ENCODE results near the gene SYNPO. TPM values are rescaled to one million over a fixed set of nuclear protein-coding genes. Genes with fewer than 3 reads are reported as not detected.

Gene SYNPO
- total RNA-seq, 1 donor from 2014 or later: 73.9 TPM

DNA sequence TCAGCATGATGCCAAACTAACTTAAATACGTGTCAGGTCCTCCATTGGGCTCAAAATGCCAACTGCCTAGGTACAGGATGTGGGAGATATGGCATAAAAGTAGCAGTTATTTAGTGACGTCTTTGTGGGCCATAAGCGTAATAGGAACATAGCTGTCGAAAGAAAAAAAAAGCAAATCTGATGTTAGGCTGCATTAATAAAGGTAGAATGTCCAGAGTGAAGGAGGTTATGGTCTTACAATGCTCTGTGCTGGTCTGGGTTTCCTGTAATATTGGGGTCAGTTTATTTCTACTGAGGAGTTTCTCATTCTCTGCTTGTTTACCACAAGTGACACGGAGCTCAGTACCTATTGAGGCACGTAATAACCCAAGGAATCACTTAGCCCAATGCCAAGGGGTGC, 33.4 kb upstream of the SYNPO start:
- DNase-seq (ENCODE audit: low spot score): no peak

DNA sequence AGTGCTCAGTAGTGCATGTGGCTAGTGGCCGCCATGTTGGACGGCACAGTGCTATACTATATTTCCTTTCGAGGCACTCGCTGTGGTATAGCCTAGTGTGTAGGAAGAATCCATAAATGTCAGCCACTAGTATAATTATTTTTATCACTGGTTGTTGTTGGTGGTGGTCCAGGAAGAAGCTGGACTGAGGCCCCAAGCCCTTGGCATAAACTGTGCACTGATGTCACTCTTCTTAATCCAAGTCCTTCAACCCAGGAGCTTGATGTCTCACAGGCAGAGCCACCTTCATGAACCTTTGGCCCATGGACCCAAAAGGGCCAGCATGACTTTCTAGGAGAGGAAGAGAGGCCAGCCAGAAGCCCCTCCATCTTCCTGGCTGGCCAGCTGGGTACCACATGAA, 32.5 kb upstream of the SYNPO start:
- DNase-seq (ENCODE audit: low spot score): no peak

DNA sequence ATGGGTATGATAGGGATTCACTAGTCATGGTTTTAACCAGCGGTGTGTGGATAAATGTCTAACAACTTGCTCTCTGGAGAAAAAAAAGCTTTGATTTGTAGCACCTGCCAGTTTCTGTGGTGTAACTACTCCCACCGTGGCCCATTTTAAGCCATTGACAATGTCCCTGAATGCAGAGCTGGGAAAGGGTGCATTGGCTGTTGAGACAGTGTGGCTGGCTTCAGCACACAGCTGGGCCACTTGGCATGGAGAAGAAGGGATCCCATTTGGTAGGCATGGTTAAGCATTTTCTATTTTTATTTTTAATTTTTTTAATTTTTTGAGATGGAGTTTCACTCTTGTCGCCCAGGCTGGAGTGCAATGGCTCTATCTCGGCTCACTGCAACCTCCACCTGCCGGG, 31.5 kb upstream of the SYNPO start:
- DNase-seq (ENCODE audit: low spot score): no peak

DNA sequence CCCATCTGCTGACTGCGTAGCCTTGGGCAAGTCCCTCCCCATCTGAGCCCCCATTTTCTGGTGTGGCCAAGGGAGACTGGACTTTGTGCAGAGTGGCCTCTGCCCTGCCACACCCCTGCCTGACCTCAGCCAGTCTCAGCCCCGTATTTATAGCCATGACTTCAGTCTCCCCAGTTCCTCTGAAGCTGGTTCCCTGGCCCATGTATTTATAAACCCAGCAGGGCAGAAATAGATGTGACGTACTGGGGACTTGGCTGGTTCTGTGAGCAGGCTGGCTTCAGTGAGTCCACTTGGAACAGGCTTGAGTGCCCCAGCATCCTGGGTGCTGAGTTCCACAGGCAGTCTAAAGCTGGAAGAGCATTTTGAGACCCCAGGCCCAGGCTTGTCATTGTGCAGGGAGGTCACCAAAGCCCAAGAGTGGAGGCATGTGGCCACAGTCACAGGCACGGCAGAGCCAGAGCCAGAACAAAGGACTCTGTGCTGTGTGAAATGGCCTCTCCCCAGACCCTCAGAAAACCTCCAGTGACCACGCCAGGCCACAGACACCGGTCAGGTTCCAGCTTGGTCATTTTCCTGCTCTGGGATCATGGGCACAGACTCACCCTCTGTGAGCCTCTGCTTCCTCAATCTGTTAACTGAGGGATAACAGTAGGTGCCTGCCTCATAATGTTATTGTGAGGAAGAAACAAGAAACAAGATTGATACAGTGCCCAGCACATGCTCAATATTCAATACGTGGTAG, 30.4 kb upstream of the SYNPO start:
- peak; percentile 61 for DNase-seq (ENCODE audit: low spot score)

DNA sequence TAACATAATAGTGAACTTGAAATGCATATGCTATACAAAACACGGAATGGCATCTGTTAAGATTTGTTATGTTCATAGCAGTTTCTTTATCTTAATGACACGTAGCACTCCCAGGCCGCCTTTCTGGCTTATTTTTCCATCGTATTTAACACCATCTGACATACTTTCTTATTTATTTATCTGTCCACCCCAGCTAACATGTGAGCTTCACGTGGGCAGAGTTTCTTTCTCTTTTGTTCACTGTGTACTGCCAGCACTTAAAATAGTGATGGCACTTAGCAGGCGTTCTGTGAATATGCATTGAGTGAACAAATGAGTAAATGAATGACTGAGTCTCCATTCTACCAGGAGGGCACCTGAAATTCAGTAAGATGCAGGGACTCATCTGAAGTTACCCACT, 29.4 kb upstream of the SYNPO start:
- DNase-seq (ENCODE audit: low spot score): no peak

DNA sequence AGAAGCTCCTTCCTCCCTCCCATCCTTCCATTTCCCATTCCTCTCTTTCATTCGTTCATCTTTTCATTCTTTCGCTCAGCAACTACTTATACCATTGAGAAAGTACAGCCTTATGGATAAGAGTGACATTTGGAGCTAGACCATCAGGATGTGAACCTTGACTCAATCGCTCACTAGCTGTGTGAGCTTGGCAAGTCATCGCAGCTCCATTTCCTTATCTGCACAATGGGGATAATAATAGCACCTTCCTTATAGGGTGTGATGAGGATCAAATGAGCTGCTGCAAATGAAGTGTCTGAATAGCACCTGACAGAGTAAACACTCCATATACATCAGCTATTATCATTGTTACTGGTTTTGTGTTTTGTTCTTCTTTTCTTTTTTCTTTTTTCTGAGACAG, 28.1 kb upstream of the SYNPO start:
- no peak for DNase-seq (ENCODE audit: low spot score)

DNA sequence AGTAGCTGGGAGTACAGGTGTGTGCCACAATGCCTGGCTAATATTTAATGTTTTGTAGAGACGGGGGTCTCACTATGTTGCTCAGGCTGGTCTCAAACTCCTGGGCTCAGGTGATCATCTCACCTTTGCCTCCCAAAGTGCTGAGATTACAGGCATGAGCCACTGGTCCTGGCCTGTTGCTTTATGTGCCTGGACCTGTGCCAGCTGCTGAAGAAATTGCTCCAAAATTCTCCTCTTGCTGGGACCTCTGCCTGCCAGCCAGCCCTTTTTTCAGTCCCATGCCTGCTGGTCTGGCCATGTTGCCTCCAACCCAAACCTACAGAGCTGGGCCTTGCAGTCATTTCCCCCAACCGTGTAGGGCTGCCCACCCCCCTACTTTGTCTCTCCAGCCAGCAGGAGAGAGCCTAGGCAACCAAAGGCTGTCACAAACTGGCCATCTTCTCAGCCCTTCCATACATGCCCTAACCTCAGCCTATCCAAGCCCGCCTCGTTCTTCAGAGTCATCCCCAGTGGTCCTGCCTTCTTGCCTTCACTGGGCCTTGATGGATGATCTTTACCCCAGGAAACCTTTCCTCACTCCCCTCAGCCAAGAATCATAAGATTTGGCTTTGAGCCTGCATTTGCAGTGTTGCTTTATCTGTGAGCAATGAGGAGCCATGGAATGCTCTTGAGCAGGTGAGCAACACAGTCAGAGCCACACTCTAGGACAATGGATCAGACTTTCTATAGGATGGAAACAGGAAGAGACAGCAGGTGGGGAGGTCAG, 27.4 kb upstream of the SYNPO start:
- DNase-seq (ENCODE audit: low spot score): no peak

DNA sequence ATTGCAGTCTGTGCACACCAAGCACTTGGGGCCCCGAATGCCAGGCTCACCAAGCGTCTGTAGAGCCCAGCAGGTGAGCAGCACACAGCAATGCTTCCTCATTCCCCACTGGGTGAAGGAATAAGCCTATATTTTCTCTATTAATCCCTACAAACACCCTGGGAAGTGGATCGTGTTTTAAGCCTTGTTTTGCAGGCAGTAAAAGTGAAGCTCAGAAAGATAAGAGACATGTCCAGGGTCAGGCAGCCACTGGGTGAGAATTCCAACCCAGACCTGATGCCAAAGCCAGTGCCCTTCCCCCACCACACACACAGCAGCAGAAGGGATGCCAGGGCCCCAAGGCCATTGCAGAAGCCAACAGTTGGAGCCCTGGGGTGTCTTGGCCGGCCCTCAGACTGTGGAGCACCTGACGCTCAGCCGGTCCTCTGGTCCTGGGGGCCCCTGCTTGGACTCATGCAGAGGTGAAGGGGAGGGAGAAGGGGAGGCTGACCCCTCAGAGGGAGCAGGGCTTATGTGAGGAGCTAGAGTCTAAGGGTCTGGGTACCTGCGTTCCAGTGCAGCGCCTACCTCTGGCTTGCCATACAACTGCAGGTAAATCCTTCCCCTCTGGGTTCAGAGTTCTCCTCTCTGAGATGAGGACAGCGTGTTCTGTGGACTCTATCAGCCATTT, 26.3 kb upstream of the SYNPO start:
- DNase-seq (ENCODE audit: low spot score): no peak

DNA sequence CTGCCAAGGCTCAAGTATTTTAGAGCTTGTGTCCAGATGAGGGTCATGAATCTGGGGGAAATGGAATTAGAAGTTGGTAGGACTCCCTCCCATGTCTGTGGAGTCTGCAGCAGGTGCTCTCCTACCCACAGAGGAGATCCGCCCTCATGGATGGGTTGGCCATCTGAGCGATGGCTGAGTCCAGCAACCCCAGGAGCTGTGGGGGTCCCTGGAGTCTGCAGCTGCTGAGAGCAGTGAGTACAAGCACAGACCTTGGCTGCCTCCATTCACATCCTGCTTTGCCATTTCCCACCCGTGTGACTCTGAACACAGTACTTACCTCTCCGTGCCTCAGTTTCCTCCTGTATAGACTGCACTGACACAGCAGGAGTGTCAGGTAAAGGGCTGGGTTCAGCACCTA, 25.8 kb upstream of the SYNPO start:
- DNase-seq (ENCODE audit: low spot score): no peak

DNA sequence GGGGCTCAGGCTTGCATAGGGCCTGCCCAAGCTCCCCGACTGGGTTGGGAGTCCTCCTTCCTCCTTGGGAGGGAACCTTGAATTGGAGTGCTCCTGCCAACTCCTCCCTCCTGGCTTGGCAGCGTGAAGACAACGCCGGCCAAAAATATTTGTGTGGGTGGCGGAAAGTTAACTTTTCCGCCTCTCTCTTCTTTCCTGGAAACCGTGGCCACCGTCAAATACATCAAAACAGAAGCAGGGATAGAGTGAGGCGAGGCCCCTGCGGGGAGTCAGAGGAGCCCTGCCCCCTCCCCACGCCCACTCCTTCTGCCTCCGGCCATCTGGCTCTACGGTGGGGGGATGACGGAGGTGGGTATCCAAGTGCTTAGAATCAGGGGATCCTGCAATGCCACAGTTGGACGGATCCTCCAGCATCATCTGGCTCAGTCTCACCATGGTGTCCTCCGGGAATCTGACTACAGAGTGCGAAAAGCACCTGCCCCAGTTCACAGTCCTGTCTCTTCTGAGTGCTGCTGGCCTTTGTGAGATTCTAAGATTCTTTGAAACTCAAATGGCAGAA, 25.2 kb upstream of the SYNPO start:
- DNase-seq (ENCODE audit: low spot score): peak; percentile 80

DNA sequence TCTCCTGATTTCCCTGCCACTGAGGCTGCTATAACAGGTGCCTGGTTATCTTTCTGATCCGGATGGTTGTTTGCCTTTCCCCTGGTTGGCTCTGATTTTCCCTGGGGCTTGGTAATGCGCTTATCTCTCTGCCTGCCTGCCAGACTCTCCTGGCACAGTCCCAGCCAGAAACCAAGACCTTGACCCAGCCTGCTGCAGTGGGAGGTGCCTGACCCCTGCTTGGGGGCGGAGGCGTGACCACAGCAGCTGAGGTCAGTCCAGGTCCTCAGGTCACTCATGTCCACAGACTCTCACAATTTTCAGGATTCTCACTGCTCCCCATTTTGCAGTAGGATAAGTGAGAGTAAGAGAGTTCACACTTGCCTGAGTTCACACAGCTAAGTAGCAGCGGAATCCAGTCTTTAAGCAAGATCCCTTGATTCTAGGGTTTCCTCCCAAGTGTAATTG, 24.4 kb upstream of the SYNPO start:
- peak; percentile 64 for DNase-seq (ENCODE audit: low spot score)

DNA sequence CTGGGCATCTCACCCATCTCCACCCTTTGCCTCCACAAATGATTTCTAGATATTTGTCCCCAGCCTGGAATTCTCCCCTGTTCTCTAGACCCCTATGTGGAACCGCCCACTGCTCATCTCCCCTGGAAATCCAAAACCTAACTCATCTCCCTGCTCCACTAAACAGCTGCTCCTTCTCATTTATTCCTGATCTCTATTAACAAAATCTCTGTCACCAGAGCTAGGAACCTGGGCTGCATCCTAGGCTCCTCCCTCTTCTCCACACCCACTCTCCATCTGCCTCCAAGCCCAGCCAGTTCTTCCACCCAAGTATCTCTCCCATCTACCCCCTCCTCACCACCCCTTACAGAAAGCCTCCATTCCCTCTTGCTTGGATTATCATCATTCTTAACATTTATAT, 24.0 kb upstream of the SYNPO start:
- DNase-seq (ENCODE audit: low spot score): no peak

DNA sequence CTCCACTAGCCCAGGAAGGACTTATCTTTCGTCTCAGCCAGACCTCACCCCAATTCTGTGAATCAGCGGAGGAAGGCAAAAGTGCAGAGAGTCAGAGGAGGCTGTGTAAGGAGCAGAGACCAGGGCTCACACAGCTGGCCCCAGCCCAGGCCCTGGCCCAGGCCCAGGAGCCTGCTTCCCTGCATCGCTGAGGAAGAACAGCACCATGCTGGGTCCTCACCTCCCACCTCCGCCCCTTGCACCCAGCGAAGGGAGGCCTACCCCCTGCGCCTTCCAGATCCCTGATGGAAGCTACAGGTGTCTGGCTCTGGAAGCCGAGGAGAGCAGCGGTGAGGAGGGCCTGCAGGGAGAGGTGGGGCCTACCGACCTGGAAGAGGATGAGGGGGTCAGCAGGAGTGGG, 22.3 kb upstream of the SYNPO start:
- DNase-seq (ENCODE audit: low spot score): no peak

DNA sequence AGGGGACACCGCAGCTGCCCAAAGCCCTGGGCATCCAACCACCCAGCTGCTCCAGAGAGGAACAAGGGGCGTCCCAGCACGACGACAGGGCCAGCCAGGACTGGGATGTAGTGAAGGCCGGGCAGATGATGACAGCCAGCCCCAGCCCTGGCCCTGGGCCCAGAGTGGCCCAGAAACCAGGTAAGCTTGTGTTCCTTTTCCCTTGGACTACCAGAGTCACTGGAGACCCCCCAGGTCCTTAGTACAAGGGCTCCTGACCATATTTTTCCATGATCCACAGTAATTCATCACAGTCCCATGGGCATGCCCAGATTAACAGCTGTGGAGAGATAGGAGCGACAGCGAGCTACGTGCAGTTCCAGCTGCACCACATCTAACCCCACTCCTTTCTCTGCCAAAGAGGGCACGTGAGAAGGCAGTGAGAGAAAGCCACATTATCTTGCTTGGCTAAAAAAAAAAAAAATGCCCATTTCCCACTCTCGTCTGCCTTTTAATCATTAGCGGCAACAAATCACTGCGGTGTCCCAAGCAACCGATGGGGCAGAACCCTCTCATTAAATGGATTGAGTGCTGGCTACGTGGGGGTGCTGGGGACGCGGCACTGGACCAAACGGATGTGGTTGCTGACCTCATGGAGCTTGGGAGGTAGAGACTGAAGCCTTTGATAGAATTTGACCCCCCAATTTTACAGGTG, 21.7 kb upstream of the SYNPO start:
- DNase-seq (ENCODE audit: low spot score): peak; percentile 69

DNA sequence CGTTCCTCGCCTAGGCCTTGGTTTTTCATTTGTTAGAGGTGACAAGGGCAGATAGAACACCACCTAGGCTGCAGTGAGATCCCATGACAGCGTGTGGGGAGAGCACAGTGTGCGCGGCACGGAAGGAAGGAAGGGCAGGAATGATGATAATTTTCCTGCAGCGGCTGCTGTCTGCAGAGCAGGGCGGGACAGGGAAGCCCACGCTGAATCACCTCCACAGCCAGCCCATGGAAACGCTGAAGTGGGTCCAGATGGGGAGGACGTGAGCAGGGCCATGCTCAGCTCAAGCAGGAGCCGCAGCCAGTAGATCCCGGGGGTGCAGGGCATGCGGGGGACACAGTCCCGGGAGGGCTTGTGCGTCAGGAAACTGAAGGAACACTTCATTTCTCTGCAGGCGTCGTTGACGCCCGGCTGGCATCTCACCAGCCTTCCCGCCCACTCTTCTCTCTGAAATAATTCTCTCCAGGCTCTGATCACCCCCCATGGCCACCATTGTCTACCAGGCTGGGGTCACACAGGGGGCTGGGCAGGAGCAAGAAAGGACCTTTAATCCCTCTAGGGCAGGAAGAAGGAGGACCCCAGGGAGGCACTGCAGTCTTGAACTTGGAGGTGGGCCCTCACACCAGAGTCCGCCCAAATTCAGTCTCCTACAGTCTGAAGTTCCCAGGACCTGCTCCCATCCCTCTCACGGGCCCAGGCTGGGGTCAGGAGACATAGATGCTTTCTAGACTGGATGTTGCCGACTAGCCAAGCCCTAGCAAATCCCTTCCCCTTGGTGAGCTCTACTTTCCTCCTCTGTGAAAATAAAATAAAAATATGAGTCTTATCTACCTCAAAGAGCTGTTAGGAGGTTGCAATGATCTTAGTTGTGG, 20.9 kb upstream of the SYNPO start:
- DNase-seq (ENCODE audit: low spot score): peak; percentile 68

DNA sequence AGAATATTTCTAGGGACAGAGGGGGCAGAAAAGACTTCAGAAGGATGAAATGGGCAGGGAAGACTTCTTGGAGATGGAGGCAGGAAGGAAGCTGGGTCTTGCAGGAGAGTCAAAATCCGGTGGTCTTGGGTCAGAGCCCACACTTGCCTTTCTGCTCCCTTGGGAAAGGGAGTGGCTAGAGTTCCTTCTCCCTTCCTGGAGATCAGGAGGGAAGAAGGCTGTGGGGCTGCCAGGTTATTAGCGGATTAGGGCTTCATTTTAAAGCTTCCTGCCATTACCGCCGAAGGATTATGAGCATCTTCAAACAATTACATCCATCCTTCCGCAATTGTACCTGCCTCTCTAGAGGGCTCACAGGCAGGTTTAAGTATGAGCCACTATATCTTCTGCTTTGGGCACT, 19.2 kb upstream of the SYNPO start:
- no peak for DNase-seq (ENCODE audit: low spot score)

DNA sequence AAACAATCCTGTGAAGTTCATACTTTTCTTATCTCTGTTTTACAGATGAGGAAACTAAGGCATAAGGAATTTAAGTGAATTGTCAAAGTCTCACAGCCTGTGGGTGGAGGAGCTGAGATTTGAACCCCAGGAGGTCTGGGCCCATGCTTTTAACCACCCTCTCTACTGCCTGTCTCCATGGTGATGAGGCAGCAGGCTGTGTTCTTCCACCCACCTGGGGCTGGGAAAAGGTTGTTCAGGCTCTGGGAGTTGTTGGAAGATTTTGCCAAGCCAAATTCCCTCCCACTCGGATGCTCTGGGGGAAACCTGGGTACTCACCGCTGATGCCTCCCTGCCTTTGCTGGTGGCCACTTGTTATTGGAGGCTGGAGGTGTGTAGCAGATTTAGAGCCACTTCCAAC, 18.3 kb upstream of the SYNPO start:
- no peak for DNase-seq (ENCODE audit: low spot score)

DNA sequence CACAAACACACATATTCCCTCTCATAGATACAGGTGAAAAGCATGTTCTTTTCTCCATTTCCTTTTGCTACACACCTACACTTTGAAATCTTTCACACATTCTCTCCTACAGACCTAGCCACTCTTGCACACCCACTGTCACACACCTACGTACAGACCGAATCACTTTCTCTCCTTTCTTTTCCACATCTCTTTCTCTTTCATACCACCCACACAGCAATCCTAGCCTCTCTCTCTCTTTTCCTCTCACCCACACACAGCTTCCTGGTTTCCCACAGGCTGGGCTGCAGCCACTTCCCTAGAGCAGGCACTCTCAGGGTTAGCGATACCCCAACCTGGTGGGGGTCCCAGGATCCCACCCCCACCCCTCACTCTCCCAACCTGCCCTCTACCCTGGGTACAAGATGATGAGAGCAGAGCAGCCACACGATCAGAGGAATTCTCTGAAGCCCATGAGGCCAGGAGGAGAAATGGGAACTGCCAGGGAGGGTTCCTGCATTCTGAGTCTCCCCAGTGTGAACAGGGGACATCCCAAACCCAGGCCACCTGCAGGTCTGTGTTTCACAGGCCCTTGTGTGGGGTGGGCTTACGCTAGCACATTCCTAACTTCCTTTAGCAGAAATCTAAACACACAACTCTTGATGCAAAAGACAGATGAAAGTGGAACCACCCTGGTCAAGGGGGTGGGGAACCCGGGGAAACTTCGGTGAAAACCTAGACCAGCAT, 17.1 kb upstream of the SYNPO start:
- DNase-seq (ENCODE audit: low spot score): no peak

DNA sequence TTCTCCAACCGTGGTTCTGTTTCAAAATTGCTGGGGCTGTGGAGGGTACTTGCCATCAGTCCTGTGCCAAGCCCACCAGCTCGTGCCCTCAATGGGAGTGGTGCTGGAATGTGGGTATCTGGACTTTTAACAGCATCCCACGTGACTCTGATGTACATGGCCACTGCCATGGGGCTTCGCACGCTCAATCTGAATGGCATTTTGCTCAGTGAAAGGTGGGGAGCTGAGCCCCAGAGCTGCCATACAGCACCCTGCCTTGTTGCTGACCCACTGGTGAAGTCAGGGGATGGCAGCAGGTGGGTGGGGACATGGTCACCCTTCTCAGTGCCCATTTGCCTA, 16.6 kb upstream of the SYNPO start:
- no peak for DNase-seq (ENCODE audit: low spot score)

Measured in ureter (tissue), 1 donor.